HG03095 (cell line): Measurements from ENCODE around the gene TIE1.

Experiments used
- ATAC-seq: cut with Tn5 transposase; IDR thresholded peaks from one replicate; pipeline ENCODE4 v1.9.1; 2021; ENCODE audit warnings: moderate library complexity; ENCODE audit not compliant: unreplicated experiment

Gene TIE1

GRCh38 chr1:43273708-43274107, 27.1 kb upstream of the TIE1 start:
- no peak for ATAC-seq

GRCh38 chr1:43274125-43274803, 26.5 kb upstream of the TIE1 start:
- ATAC-seq = no peak

GRCh38 chr1:43274804-43275180, 26.0 kb upstream of the TIE1 start:
- ATAC-seq = no peak

- ATAC-seq = no peak
Observed at GRCh38 chr1:43275826-43276620, 24.8 kb upstream of the TIE1 start.

- no peak for ATAC-seq
Observed at GRCh38 chr1:43276673-43277072, 24.1 kb upstream of the TIE1 start.

GRCh38 chr1:43277116-43277876, 23.5 kb upstream of the TIE1 start:
- ATAC-seq = no peak

GRCh38 chr1:43279161-43279560, 21.6 kb upstream of the TIE1 start:
- no peak for ATAC-seq

GRCh38 chr1:43279666-43280065, 21.1 kb upstream of the TIE1 start:
- ATAC-seq = no peak

GRCh38 chr1:43280692-43281091, 20.1 kb upstream of the TIE1 start:
- no peak for ATAC-seq

- ATAC-seq = no peak
Observed at GRCh38 chr1:43282220-43283195, 18.3 kb upstream of the TIE1 start.

GRCh38 chr1:43284065-43284464, 16.7 kb upstream of the TIE1 start:
- no peak for ATAC-seq

GRCh38 chr1:43284546-43285110, 16.2 kb upstream of the TIE1 start:
- no peak for ATAC-seq

- no peak for ATAC-seq
Observed at GRCh38 chr1:43285269-43285990, 15.4 kb upstream of the TIE1 start, which contains the start of gene C1orf210. Gene C1orf210 (minus strand): TSS chr1:43285581. CDS start chr1:43283270, 2,311 bp downstream.

GRCh38 chr1:43286115-43286514, 14.7 kb upstream of the TIE1 start:
- ATAC-seq = no peak

GRCh38 chr1:43286533-43286932, 14.2 kb upstream of the TIE1 start:
- no peak for ATAC-seq

GRCh38 chr1:43288058-43288784, 12.6 kb upstream of the TIE1 start:
- no peak for ATAC-seq

- ATAC-seq = no peak
Observed at GRCh38 chr1:43288785-43289706, 11.7 kb upstream of the TIE1 start.

GRCh38 chr1:43292216-43292615, 8.6 kb upstream of the TIE1 start:
- no peak for ATAC-seq
